H1 (cell line): ENCODE data around the gene GLDC. TPM values are rescaled to one million over a fixed set of nuclear protein-coding genes. Genes with fewer than 3 reads are reported as not detected.
A peak's percentile ranks its signal among the peaks of the same experiment; 100 is the strongest.

Experiments
- CTCF ChIA-PET: fragments of 300-600 bp; sonication (Branson Sonifier 250); formaldehyde crosslinking; loops from one replicate; lab custom pipeline; 2021; ENCODE audit not compliant: partially characterized antibody; lab: Charles Lee
- POLR2A ChIA-PET: fragments of 300-600 bp; sonication (Branson Sonifier 250); formaldehyde crosslinking; loops from one replicate; lab custom pipeline; 2021; ENCODE audit warnings: inconsistent platforms; ENCODE audit not compliant: partially characterized antibody; lab: Charles Lee
- DNase-seq, 2 experiments: peaks; one replicate each; pipeline versions ENCODE4 v3.0.0 to v3.0.0-alpha.2; 2010 to 2022; ENCODE audit warnings: low spot score in 2 of 2, low read depth in 1 of 2, mixed read lengths in 1 of 2
- FAIRE-seq: peaks from 2 replicates; lab custom pipeline; 2011; peaks lifted over from hg19 to GRCh38; lab: Jason Lieb, UNC
- H2AFZ ChIP-seq: 2 replicates; pipeline ENCODE4 v1.8.1; 2012; ENCODE audit warnings: low read length, inconsistent platforms
- H2AK5ac ChIP-seq: 2 replicates; pipeline ENCODE4 v1.6.1; 2013; ENCODE audit warnings: low read depth, low read length
- H2BK120ac ChIP-seq: replicated peaks from 2 replicates; pipeline ENCODE3; 2013; ENCODE audit warnings: low read depth, low read length, inconsistent platforms
- H2BK12ac ChIP-seq: 2 replicates; pipeline ENCODE4 v1.6.1; 2013; ENCODE audit warnings: low read depth, low read length
- H2BK15ac ChIP-seq: 2 replicates; pipeline ENCODE4 v1.6.1; 2013; ENCODE audit warnings: low read length
- H2BK20ac ChIP-seq: 2 replicates; pipeline ENCODE4 v1.6.1; 2013; ENCODE audit warnings: low read length
- H2BK5ac ChIP-seq: 2 replicates; pipeline ENCODE4 v1.6.1; 2013; ENCODE audit warnings: low read depth, low read length
- H3K14ac ChIP-seq: 2 replicates; pipeline ENCODE4 v1.6.1; 2013; ENCODE audit warnings: inconsistent platforms; ENCODE audit not compliant: insufficient read length
- H3K18ac ChIP-seq: 2 replicates; pipeline ENCODE4 v1.6.1; 2013; ENCODE audit warnings: low read length; ENCODE audit errors: extremely low read depth
- H3K23ac ChIP-seq: 2 replicates; pipeline ENCODE4 v1.6.1; 2013; ENCODE audit warnings: inconsistent platforms; ENCODE audit not compliant: insufficient read length
- H3K23me2 ChIP-seq: 2 replicates; pipeline ENCODE4 v1.6.1; 2013; ENCODE audit warnings: low read depth, low read length
- H3K27ac ChIP-seq: 2 replicates; pipeline ENCODE4 v1.6.1; 2011; ENCODE audit warnings: low read depth, low read length, inconsistent platforms
- H3K27me3 ChIP-seq, 4 experiments: replicated peaks in 1 of 4; 1 replicate in 1 of 4; 2 replicates in 3 of 4; pipeline versions ENCODE4 v1.6.1 to v1.8.1; 2011 to 2013; ENCODE audit warnings: low read length in 3 of 4, mild to moderate bottlenecking in 3 of 4, inconsistent platforms in 2 of 4, mixed read lengths in 2 of 4, moderate library complexity in 1 of 4; ENCODE audit not compliant: control insufficient read depth in 3 of 4, insufficient read depth in 3 of 4; ENCODE audit errors: extremely low read depth in 1 of 4
- H3K36me3 ChIP-seq, 4 experiments: 2 replicates each; pipeline versions ENCODE4 v1.6.1 to v1.8.1; 2011 to 2013; ENCODE audit warnings: mild to moderate bottlenecking in 4 of 4, low read length in 3 of 4, moderate library complexity in 2 of 4, control low read depth in 1 of 4, inconsistent platforms in 1 of 4; ENCODE audit not compliant: insufficient read depth in 4 of 4, control insufficient read depth in 2 of 4
- H3K4ac ChIP-seq: replicated peaks from 2 replicates; pipeline ENCODE3; 2013; ENCODE audit warnings: low read length, low read depth, mixed read lengths, inconsistent platforms; ENCODE audit not compliant: insufficient read length
- H3K4me1 ChIP-seq, 4 experiments: replicated peaks in 1 of 4; 1 replicate in 1 of 4; 2 replicates in 3 of 4; pipeline versions ENCODE4 v1.6.1 to v1.8.1; 2011 to 2013; ENCODE audit warnings: low read length in 3 of 4, inconsistent platforms in 2 of 4, mixed read lengths in 1 of 4; ENCODE audit not compliant: insufficient read depth in 4 of 4, control insufficient read depth in 3 of 4
- H3K4me2 ChIP-seq, 2 experiments: 2 replicates each; pipeline versions ENCODE4 v1.6.1 to v1.8.1; 2011 to 2013; ENCODE audit warnings: low read depth in 2 of 2, low read length in 2 of 2, control low read depth in 1 of 2, inconsistent platforms in 1 of 2, mild to moderate bottlenecking in 1 of 2; ENCODE audit not compliant: insufficient read depth in 1 of 2
- H3K4me3 ChIP-seq, 4 experiments: fragments of 200-600, 300-600 bp in 1 of 4; sonication (generic), shearing (Covaris generic), sonication (Bioruptor Twin) in 1 of 4; 2 replicates each; pipeline versions ENCODE4 v1.5.1 to v1.8.1; 2011 to 2016; ENCODE audit warnings: low read length in 4 of 4, low read depth in 3 of 4, control low read depth in 2 of 4, inconsistent platforms in 2 of 4, mild to moderate bottlenecking in 2 of 4, mixed read lengths in 1 of 4, moderate library complexity in 1 of 4; ENCODE audit not compliant: insufficient read depth in 2 of 4; ENCODE audit errors: extremely low read depth in 1 of 4
- H3K56ac ChIP-seq: replicated peaks from 2 replicates; pipeline ENCODE3; 2013; ENCODE audit warnings: low read depth, mild to moderate bottlenecking, mixed read lengths, low read length, inconsistent platforms; ENCODE audit not compliant: insufficient read length
- H3K79me1 ChIP-seq: 2 replicates; pipeline ENCODE4 v1.6.1; 2013; ENCODE audit warnings: low read depth, low read length, control low read depth
- H3K79me2 ChIP-seq, 2 experiments: 2 replicates each; pipeline versions ENCODE4 v1.6.1 to v1.8.1; 2012 to 2013; ENCODE audit warnings: low read length in 2 of 2, mild to moderate bottlenecking in 2 of 2, inconsistent platforms in 1 of 2; ENCODE audit not compliant: insufficient read depth in 2 of 2, control insufficient read depth in 1 of 2
- H3K9ac ChIP-seq, 4 experiments: replicated peaks in 1 of 4; 1 replicate in 1 of 4; 2 replicates in 3 of 4; pipeline versions ENCODE4 v1.6.1 to v1.8.1; 2011 to 2013; ENCODE audit warnings: low read depth in 3 of 4, low read length in 3 of 4, control low read depth in 2 of 4, mild to moderate bottlenecking in 2 of 4, moderate library complexity in 2 of 4, inconsistent platforms in 1 of 4; ENCODE audit errors: extremely low read depth in 1 of 4
- H3K9me3 ChIP-seq, 2 experiments: 2 replicates each; pipeline versions ENCODE4 v1.6.1 to v1.8.1; 2012 to 2013; ENCODE audit warnings: mild to moderate bottlenecking in 2 of 2, moderate library complexity in 2 of 2, control low read depth in 1 of 2, inconsistent platforms in 1 of 2, low read depth in 1 of 2, low read length in 1 of 2, mixed read lengths in 1 of 2; ENCODE audit not compliant: insufficient read depth in 2 of 2
- H4K20me1 ChIP-seq, 2 experiments: replicated peaks in 1 of 2; 2 replicates each; pipeline versions ENCODE3 to v1.8.1; 2011 to 2013; ENCODE audit warnings: inconsistent platforms in 2 of 2, low read length in 2 of 2, mild to moderate bottlenecking in 1 of 2; ENCODE audit not compliant: insufficient read depth in 2 of 2, control insufficient read depth in 1 of 2
- H4K5ac ChIP-seq: 2 replicates; pipeline ENCODE4 v1.6.1; 2013; ENCODE audit warnings: low read length, low read depth, mixed read lengths, inconsistent platforms; ENCODE audit not compliant: insufficient read length
- H4K8ac ChIP-seq: 2 replicates; pipeline ENCODE4 v1.8.0; 2013; ENCODE audit warnings: mild to moderate bottlenecking, moderate library complexity, low read length, inconsistent platforms; ENCODE audit not compliant: insufficient read depth; ENCODE audit errors: extremely low read depth
- H4K91ac ChIP-seq: replicated peaks from 2 replicates; pipeline ENCODE3; 2013; ENCODE audit warnings: low read length, mixed read lengths, inconsistent platforms; ENCODE audit not compliant: insufficient read length
- CTBP2 ChIP-seq: IDR thresholded peaks from 2 replicates; pipeline ENCODE4 v1.7.0; 2011; ENCODE audit warnings: borderline replicate concordance, mild to moderate bottlenecking, moderate library complexity, mixed read lengths, low read length; ENCODE audit not compliant: insufficient read depth, insufficient read length
- CTCF ChIP-seq, 3 experiments: IDR thresholded peaks; 1 replicate in 2 of 3; 2 replicates in 1 of 3; pipeline versions ENCODE4 v1.5.1 to v1.6.1; 2011; ENCODE audit warnings: low read length in 3 of 3, mild to moderate bottlenecking in 3 of 3, inconsistent platforms in 2 of 3, low read depth in 1 of 3, moderate library complexity in 1 of 3; ENCODE audit not compliant: insufficient read depth in 1 of 3; ENCODE audit errors: control extremely low read depth in 1 of 3
- RAD21 ChIP-seq, 2 experiments: IDR thresholded peaks in 1 of 2; conservative IDR thresholded peaks in 1 of 2; 2 replicates each; pipeline ENCODE4 v1.6.1; 2011; ENCODE audit warnings: low read depth in 2 of 2, low read length in 2 of 2, improper control_type of control experiment in 1 of 2, inconsistent platforms in 1 of 2, mild to moderate bottlenecking in 1 of 2, moderate library complexity in 1 of 2
- TAF7 ChIP-seq: optimal IDR thresholded peaks from 2 replicates; pipeline ENCODE3; 2011; ENCODE audit warnings: low read depth, mild to moderate bottlenecking, inconsistent platforms, low read length, moderate library complexity, borderline replicate concordance
- TEAD4 ChIP-seq: IDR thresholded peaks from 2 replicates; pipeline ENCODE4 v1.6.1; 2012; ENCODE audit warnings: low read depth, low read length, inconsistent platforms, mixed read lengths
- WGBS, 2 experiments: shearing (Covaris generic) in 1 of 2; methylation state at CpG; one replicate each; pipeline versions ENCODE4 v1.1.6 to v1.1.7; 2013 to 2015; ENCODE audit warnings: low lambda C conversion rate in 2 of 2, mixed read lengths in 2 of 2, inconsistent platforms in 1 of 2, low coverage in 1 of 2, missing lambda C conversion rate in 1 of 2; ENCODE audit not compliant: insufficient replicate concordance in 2 of 2, insufficient coverage in 1 of 2, insufficient read length in 1 of 2; ENCODE audit errors: extremely low coverage in 1 of 2, missing lambda C conversion rate in 1 of 2; 5-methylcytosine and 5-hydroxymethylcytosine counted together
- polyA plus RNA-seq, 7 experiments: library from polyadenylated mRNA; depleted of rRNA in 3 of 7; stranded (reverse) in 5 of 7; unstranded in 2 of 7; fragments of >200 nt in 5 of 7; fragments of 200-250 nt in 2 of 7; gene quantifications; 1 replicate in 5 of 7; 2 replicates in 1 of 7; 4 replicates in 1 of 7; pipeline versions ENCODE4 v1.2.1 to v1.2.3, GENCODE V29; 2011 to 2013; ENCODE audit warnings: missing spikeins in 2 of 7, mixed read lengths in 2 of 7
- total RNA-seq: library from RNA; stranded (reverse); fragmentation: NEBNext Ultra II Directional; extraction: Animal tissue kit (Norgen Biotek cat#: 25700); gene quantifications from 2 replicates; pipeline ENCODE4 v1.2.1, GENCODE V29; 2021

GLDC gene
- total and polyA plus RNA-seq, 2 of the 8 experiments (the other 6 are each of a cell fraction or from before 2014, with no cell fraction given) = 48.8 to 101 TPM

- no peak overlapping the region for H3K9ac ChIP-seq
- WGBS, 2 experiments = 71% methylated on average over 5 of the region's 5 CpGs; no CpG with 5 or more reads in 1 of the 2 experiments
- peaks cover 2 to 29% (median 15%) of the 10 kb centered on the region in 4 experiments; a peak in 7 of 8 replicates for H3K36me3 ChIP-seq
- TF ChIP-seq RAD21 (IDR thresholded peaks at IDR 0.05 in 1 of 2, conservative IDR thresholded peaks at IDR 0.05 in 1 of 2; ENCODE audit: low read depth in 2 of 2, low read length in 2 of 2) = peak in 1 of 2 experiments; percentile 34; a peak in 3 of 4 replicates
- no peak for TF ChIP-seq TAF7
- peak in 2 of 3 experiments; percentile 14 to 26; a peak in 2 of 4 replicates for TF ChIP-seq CTCF (IDR thresholded peaks at IDR 0.05; ENCODE audit: control extremely low read depth in 1 of 3, insufficient read depth in 1 of 3, low read depth in 1 of 3, low read length in 3 of 3)
- TF ChIP-seq CTBP2 = no peak
- TF ChIP-seq TEAD4 = no peak
- TF ChIP-seq, all 59 proteins: peak for 2
- no peaks in the 10 kb centered on the region for H3K27me3 ChIP-seq
- no peak overlapping the region for H2BK5ac ChIP-seq
- FAIRE-seq (peak; percentile 39), DNase-seq (no peak)
- no peak overlapping the region for H2AK5ac ChIP-seq
- no peak overlapping the region for H4K91ac ChIP-seq
- H3K23ac ChIP-seq = no peak overlapping the region
- no peak overlapping the region for H3K56ac ChIP-seq
- no peaks in the 10 kb centered on the region for H3K9me3 ChIP-seq
- no peaks in the 10 kb centered on the region for H3K79me1 ChIP-seq
- no peak overlapping the region for H4K5ac ChIP-seq
- no peaks in the 10 kb centered on the region for H3K4me1 ChIP-seq
- no peak overlapping the region for H3K4me3 ChIP-seq
- H2BK12ac ChIP-seq = no peak overlapping the region
- CTCF ChIA-PET = interaction anchor here (0.5 to 3.6 kb wide), 20 partner anchors 7 to 792 kb away, joined by 3 to 20 read pairs (median 4); no protein-coding TSS in a partner anchor
- H3K4ac ChIP-seq = no peak overlapping the region
- no peak overlapping the region for H3K14ac ChIP-seq
- no peaks in the 10 kb centered on the region for H3K23me2 ChIP-seq
- no peak overlapping the region for H2BK20ac ChIP-seq
- H3K18ac ChIP-seq = no peak overlapping the region
- no peak overlapping the region for H2BK120ac ChIP-seq
- H2BK15ac ChIP-seq = no peak overlapping the region
- H3K27ac ChIP-seq = no peak overlapping the region
- no peaks in the 10 kb centered on the region for H4K20me1 ChIP-seq
- H4K8ac ChIP-seq = no peak overlapping the region
- POLR2A ChIA-PET = interaction anchor here (0.7 to 1.5 kb wide), 3 partner anchors 12 to 96 kb away, joined by 3 read pairs; no protein-coding TSS in a partner anchor
- no peak overlapping the region for H3K4me2 ChIP-seq
- no peak overlapping the region for H2AFZ ChIP-seq
- H3K79me2 ChIP-seq = no peaks in the 10 kb centered on the region
These were observed 60.5 kb downstream of the GLDC start for GRCh38 chr9:6584881-6585597.
